HepG2 (cell line): ENCODE results near the gene ZSCAN21. TPM values are rescaled to one million over a fixed set of nuclear protein-coding genes. Genes with fewer than 3 reads are reported as not detected.
A peak's percentile ranks its signal among the peaks of the same experiment; 100 is the strongest.

Experiments used
- CEBPG ChIP-seq: IDR thresholded peaks from 2 replicates; pipeline ENCODE4 v1.6.1; 2016
- FOXK2 ChIP-seq: fragments of 450-650 bp; IDR thresholded peaks from 2 replicates; pipeline ENCODE4 v1.6.1; 2016
- GABPB1 ChIP-seq: IDR thresholded peaks from 2 replicates; pipeline ENCODE4 v1.6.1; 2016; ENCODE audit warnings: mild to moderate bottlenecking, missing genetic modification reagents, moderate library complexity, missing compliant biosample characterization
- GZF1 ChIP-seq: sonication (generic); formaldehyde crosslinking; IDR thresholded peaks from 2 replicates; pipeline ENCODE4 v1.5.1; 2020; ENCODE audit warnings: mild to moderate bottlenecking, missing genetic modification reagents
- KDM5A ChIP-seq: fragments of 200-600 bp; sonication (generic); IDR thresholded peaks from 2 replicates; pipeline ENCODE4 v1.7.0; 2018; ENCODE audit warnings: antibody characterized with exemption, mild to moderate bottlenecking, low read length, borderline replicate concordance
- MEIS2 ChIP-seq: sonication (generic); formaldehyde crosslinking; IDR thresholded peaks from 2 replicates; pipeline ENCODE4 v1.9.0; 2021; ENCODE audit warnings: mild to moderate bottlenecking, missing genetic modification reagents
- PITX1 ChIP-seq: sonication (generic); formaldehyde crosslinking; IDR thresholded peaks from 2 replicates; pipeline ENCODE4 v1.5.1; 2020; ENCODE audit warnings: mild to moderate bottlenecking, missing genetic modification reagents
- POGZ ChIP-seq: sonication (generic); formaldehyde crosslinking; IDR thresholded peaks from 2 replicates; pipeline ENCODE4 v1.4.0; 2020; ENCODE audit warnings: mild to moderate bottlenecking, missing genetic modification reagents
- PRMT3 ChIP-seq: sonication (generic); formaldehyde crosslinking; IDR thresholded peaks from 2 replicates; pipeline ENCODE4 v1.8.1; 2022; ENCODE audit warnings: low read depth, mild to moderate bottlenecking, moderate library complexity, missing genetic modification reagents, borderline replicate concordance
- REPIN1 ChIP-seq: sonication (generic); formaldehyde crosslinking; IDR thresholded peaks from 2 replicates; pipeline ENCODE4 v1.8.0; 2022; ENCODE audit warnings: missing genetic modification reagents, low read depth, mild to moderate bottlenecking, borderline replicate concordance
- SAFB2 ChIP-seq: sonication (generic); formaldehyde crosslinking; IDR thresholded peaks from 2 replicates; pipeline ENCODE4 v1.5.1; 2020; ENCODE audit warnings: missing genetic modification reagents, low read depth, mild to moderate bottlenecking, borderline replicate concordance
- SP4 ChIP-seq: sonication (generic); formaldehyde crosslinking; IDR thresholded peaks from 2 replicates; pipeline ENCODE4 v1.8.1; 2023; ENCODE audit warnings: mild to moderate bottlenecking, missing genetic modification reagents
- SRSF1 ChIP-seq: fragments of 200-400 bp; formaldehyde crosslinking; optimal IDR thresholded peaks from 2 replicates; pipeline ENCODE3; 2017; ENCODE audit warnings: mild to moderate bottlenecking, low read depth, low read length, moderate library complexity
- ZFP36 ChIP-seq: fragments of 150-350 bp; IDR thresholded peaks from 2 replicates; pipeline ENCODE4 v1.6.1; 2018; ENCODE audit warnings: borderline replicate concordance, low read length, low read depth; ENCODE audit not compliant: partially characterized antibody
- ZNF543 ChIP-seq: sonication (generic); formaldehyde crosslinking; IDR thresholded peaks from 2 replicates; pipeline ENCODE4 v1.4.0; 2020; ENCODE audit warnings: mild to moderate bottlenecking, missing genetic modification reagents
- ZNF547 ChIP-seq: sonication (generic); formaldehyde crosslinking; IDR thresholded peaks from 2 replicates; pipeline ENCODE4 v1.5.1; 2020; ENCODE audit warnings: mild to moderate bottlenecking, missing genetic modification reagents
- ZNF839 ChIP-seq: sonication (generic); formaldehyde crosslinking; IDR thresholded peaks from 2 replicates; pipeline ENCODE4 v1.4.0; 2020; ENCODE audit warnings: missing genetic modification reagents, mild to moderate bottlenecking, borderline replicate concordance
- ZSCAN22 ChIP-seq: sonication (generic); formaldehyde crosslinking; IDR thresholded peaks from 2 replicates; pipeline ENCODE4 v1.4.0; 2020; ENCODE audit warnings: mild to moderate bottlenecking, missing genetic modification reagents
- polyA plus RNA-seq, 8 experiments: library from polyadenylated mRNA; depleted of rRNA in 3 of 8; stranded (reverse) in 7 of 8; unstranded in 1 of 8; fragments of >200 nt; fragmentation: Illumina TruSeq in 4 of 8; extraction: Trizol in 4 of 8; gene quantifications; 2 replicates each; pipeline versions ENCODE4 v1.2.1 to v1.2.3, GENCODE V29; 2011 to 2016; ENCODE audit warnings: low read depth in 4 of 8, missing spikeins in 1 of 8, mixed read lengths in 1 of 8; ENCODE audit not compliant: insufficient read depth in 1 of 8
- total RNA-seq, 5 experiments: library from RNA; depleted of rRNA; stranded (reverse); fragments of >200 nt; fragmentation: Illumina TruSeq; extraction: Trizol; gene quantifications; 2 replicates each; pipeline ENCODE4 v1.2.3, GENCODE V29; 2016; ENCODE audit warnings: low read depth in 1 of 5
- TF ChIP-seq, protein P1 (sequence below): sonication (generic); formaldehyde crosslinking; IDR thresholded peaks from 2 replicates; pipeline ENCODE4 v1.4.0; 2020; ENCODE audit warnings: missing genetic modification reagents
- TF ChIP-seq, protein P2 (sequence below), 2 experiments: sonication (generic) in 1 of 2; formaldehyde crosslinking in 1 of 2; IDR thresholded peaks; 2 replicates each; pipeline versions ENCODE4 v1.4.0 to v1.6.1; 2018 to 2020; ENCODE audit warnings: missing genetic modification reagents in 2 of 2, borderline replicate concordance in 1 of 2, low read depth in 1 of 2, mild to moderate bottlenecking in 1 of 2, missing biosample characterization in 1 of 2
- TF ChIP-seq, protein P3 (sequence below): sonication (generic); formaldehyde crosslinking; IDR thresholded peaks from 2 replicates; pipeline ENCODE4 v1.8.1; 2023; ENCODE audit warnings: missing genetic modification reagents, mild to moderate bottlenecking, borderline replicate concordance
- TF ChIP-seq, protein P4 (sequence below): sonication (generic); formaldehyde crosslinking; conservative IDR thresholded peaks from 2 replicates; pipeline ENCODE4 v1.4.0; 2020; ENCODE audit warnings: missing genetic modification reagents
- TF ChIP-seq, protein P5 (sequence below): sonication (generic); formaldehyde crosslinking; IDR thresholded peaks from 2 replicates; pipeline ENCODE4 v1.5.1; 2020; ENCODE audit warnings: missing genetic modification reagents, mild to moderate bottlenecking, borderline replicate concordance

The ZSCAN21 gene
- total and polyA plus RNA-seq, 2 of the 13 experiments (the other 11 are each of a cell fraction or from before 2014, with no cell fraction given): 7.0 to 10.0 TPM

DNA sequence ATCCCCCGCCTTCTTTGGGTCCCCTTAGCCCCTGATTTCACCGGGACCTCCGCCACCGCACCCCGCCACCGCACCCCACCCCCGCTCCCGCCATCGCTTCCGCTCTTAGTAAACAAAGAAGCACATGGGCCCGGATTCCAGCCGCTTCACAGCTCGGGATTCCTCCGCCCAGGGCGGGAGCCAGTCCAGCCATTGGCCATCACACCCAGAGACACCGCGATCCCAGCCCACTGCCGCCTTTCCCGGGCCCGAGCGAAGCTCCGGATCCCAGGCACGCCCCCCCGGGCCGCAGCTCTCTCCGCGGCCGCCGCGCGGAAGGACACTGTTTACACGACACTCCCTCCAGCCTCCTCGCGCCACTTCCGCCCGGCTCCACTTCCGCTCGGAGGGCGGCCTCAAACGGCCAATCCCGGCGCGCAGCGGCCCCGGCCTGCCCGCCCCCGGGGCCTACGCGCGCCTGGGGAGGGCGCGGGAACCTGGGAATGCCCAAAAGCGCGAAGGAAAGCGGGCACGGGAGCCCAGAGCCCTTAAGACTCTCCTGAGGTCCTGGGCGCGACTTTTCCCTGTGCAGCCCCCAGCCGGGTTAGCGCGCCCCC, 50.9 kb downstream of the ZSCAN21 start (continued):
- TF ChIP-seq, protein P1, sequence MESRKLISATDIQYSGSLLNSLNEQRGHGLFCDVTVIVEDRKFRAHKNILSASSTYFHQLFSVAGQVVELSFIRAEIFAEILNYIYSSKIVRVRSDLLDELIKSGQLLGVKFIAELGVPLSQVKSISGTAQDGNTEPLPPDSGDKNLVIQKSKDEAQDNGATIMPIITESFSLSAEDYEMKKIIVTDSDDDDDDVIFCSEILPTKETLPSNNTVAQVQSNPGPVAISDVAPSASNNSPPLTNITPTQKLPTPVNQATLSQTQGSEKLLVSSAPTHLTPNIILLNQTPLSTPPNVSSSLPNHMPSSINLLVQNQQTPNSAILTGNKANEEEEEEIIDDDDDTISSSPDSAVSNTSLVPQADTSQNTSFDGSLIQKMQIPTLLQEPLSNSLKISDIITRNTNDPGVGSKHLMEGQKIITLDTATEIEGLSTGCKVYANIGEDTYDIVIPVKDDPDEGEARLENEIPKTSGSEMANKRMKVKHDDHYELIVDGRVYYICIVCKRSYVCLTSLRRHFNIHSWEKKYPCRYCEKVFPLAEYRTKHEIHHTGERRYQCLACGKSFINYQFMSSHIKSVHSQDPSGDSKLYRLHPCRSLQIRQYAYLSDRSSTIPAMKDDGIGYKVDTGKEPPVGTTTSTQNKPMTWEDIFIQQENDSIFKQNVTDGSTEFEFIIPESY (CRISPR knock-in tag): peak; percentile 31
- TF ChIP-seq ZNF839 (CRISPR knock-in tag) (0 out of 2 replicates have a peak, but pooled peaks have one; percentile 60), ZSCAN22 (CRISPR knock-in tag) (peak; percentile 51; the same call in 1 of the 2 replicates), PRMT3 (CRISPR knock-in tag) (no peak), ZNF547 (CRISPR knock-in tag) (peak; percentile 27), ZFP36 (no peak), CEBPG (CRISPR knock-in tag) (peak; percentile 23; the same call in 1 of the 2 replicates), SP4 (CRISPR knock-in tag) (peak; percentile 90), ZNF543 (CRISPR knock-in tag) (peak; percentile 90), FOXK2 (peak; percentile 99), SRSF1 (no peak), GABPB1 (CRISPR knock-in tag) (peak; percentile 94), SAFB2 (CRISPR knock-in tag) (no peak; the same call in 1 of the 2 replicates), PITX1 (peak; percentile 73; the same call in 1 of the 2 replicates), REPIN1 (CRISPR knock-in tag) (peak; percentile 66; the same call in 1 of the 2 replicates), MEIS2 (0 out of 2 replicates have a peak, but pooled peaks have one; percentile 15), POGZ (CRISPR knock-in tag) (peak; percentile 83), KDM5A (peak; percentile 81), GZF1 (CRISPR knock-in tag) (no peak)
- TF ChIP-seq, protein P2, sequence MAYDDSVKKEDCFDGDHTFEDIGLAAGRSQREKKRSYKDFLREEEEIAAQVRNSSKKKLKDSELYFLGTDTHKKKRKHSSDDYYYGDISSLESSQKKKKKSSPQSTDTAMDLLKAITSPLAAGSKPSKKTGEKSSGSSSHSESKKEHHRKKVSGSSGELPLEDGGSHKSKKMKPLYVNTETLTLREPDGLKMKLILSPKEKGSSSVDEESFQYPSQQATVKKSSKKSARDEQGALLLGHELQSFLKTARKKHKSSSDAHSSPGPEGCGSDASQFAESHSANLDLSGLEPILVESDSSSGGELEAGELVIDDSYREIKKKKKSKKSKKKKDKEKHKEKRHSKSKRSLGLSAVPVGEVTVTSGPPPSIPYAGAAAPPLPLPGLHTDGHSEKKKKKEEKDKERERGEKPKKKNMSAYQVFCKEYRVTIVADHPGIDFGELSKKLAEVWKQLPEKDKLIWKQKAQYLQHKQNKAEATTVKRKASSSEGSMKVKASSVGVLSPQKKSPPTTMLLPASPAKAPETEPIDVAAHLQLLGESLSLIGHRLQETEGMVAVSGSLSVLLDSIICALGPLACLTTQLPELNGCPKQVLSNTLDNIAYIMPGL (CRISPR knock-in tag; IDR thresholded peaks at IDR 0.05; ENCODE audit: borderline replicate concordance in 1 of 2, low read depth in 1 of 2): peak; percentile 42 to 82; a peak in 3 of 4 replicates
- TF ChIP-seq, protein P3, sequence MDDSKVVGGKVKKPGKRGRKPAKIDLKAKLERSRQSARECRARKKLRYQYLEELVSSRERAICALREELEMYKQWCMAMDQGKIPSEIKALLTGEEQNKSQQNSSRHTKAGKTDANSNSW: 0 out of 2 replicates have a peak, but pooled peaks have one; percentile 43
- TF ChIP-seq, protein P4, sequence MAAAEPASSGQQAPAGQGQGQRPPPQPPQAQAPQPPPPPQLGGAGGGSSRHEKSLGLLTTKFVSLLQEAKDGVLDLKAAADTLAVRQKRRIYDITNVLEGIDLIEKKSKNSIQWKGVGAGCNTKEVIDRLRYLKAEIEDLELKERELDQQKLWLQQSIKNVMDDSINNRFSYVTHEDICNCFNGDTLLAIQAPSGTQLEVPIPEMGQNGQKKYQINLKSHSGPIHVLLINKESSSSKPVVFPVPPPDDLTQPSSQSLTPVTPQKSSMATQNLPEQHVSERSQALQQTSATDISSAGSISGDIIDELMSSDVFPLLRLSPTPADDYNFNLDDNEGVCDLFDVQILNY (CRISPR knock-in tag): peak; percentile 91
- TF ChIP-seq, protein P5, sequence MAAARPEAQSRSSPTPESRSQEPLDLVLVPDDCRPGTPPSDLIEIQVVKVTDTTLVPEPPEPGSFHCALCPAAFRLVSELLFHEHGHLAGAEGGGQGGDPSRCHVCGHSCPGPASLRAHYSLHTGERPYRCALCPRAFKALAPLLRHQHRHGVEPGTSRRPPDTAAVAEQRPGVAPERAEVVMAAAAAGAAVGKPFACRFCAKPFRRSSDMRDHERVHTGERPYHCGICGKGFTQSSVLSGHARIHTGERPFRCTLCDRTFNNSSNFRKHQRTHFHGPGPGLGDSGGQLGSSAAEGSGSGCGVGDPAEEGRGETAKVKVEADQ (CRISPR knock-in tag): no peak
